GM23338 (cell line): Measurements from ENCODE around the gene RAD51AP2. TPM values are rescaled to one million over a fixed set of nuclear protein-coding genes. Genes with fewer than 3 reads are reported as not detected.

Experiments
- ATAC-seq: fragments of 200-7000 bp; cut with Tn5 transposase; 3 replicates; pipeline ENCODE4 v1.9.1; 2020
- DNase-seq: peaks from one replicate; pipeline ENCODE4 v3.0.0-alpha.2; 2015; ENCODE audit warnings: low spot score
- H2AFZ ChIP-seq: fragments of 200-600 bp; sonication (generic); 2 replicates; pipeline ENCODE4 v1.8.0; 2016; ENCODE audit warnings: antibody characterized with exemption, mild to moderate bottlenecking, moderate library complexity
- H3F3A ChIP-seq: fragments of 200-600 bp; sonication (generic); replicated peaks from 2 replicates; pipeline ENCODE4 v1.8.0; 2017; ENCODE audit warnings: antibody characterized with exemption, mixed run types, low read depth
- H3K27ac ChIP-seq: fragments of 200-600 bp; sonication (generic); 2 replicates; pipeline ENCODE4 v1.6.1; 2016; ENCODE audit warnings: low read depth
- H3K27me3 ChIP-seq: fragments of 200-600 bp; sonication (generic); 2 replicates; pipeline ENCODE4 v1.8.0; 2016; ENCODE audit warnings: mild to moderate bottlenecking, mixed run types, moderate library complexity; ENCODE audit not compliant: insufficient read depth
- H3K36me3 ChIP-seq: fragments of 200-600 bp; sonication (generic); 2 replicates; pipeline ENCODE4 v1.8.0; 2016; ENCODE audit warnings: mild to moderate bottlenecking; ENCODE audit not compliant: insufficient read depth
- H3K4me1 ChIP-seq: fragments of 200-600 bp; sonication (generic); 2 replicates; pipeline ENCODE4 v1.8.0; 2016; ENCODE audit warnings: mild to moderate bottlenecking, moderate library complexity; ENCODE audit not compliant: insufficient read depth
- H3K4me2 ChIP-seq: fragments of 200-600 bp; sonication (generic); 2 replicates; pipeline ENCODE4 v1.7.1; 2017; ENCODE audit warnings: mixed run types
- H3K4me3 ChIP-seq: fragments of 200-600 bp; sonication (generic); 2 replicates; pipeline ENCODE4 v1.6.1; 2016; ENCODE audit warnings: mixed run types
- H3K79me2 ChIP-seq: fragments of 200-600 bp; sonication (generic); replicated peaks from 2 replicates; pipeline ENCODE4 v1.8.0; 2017; ENCODE audit warnings: mild to moderate bottlenecking; ENCODE audit not compliant: insufficient read depth
- H3K9me2 ChIP-seq: fragments of 200-600 bp; sonication (generic); 2 replicates; pipeline ENCODE4 v1.8.0; 2017; ENCODE audit not compliant: insufficient read depth
- H4K20me1 ChIP-seq: fragments of 200-600 bp; sonication (generic); replicated peaks from 2 replicates; pipeline ENCODE4 v1.8.0; 2017; ENCODE audit warnings: mild to moderate bottlenecking; ENCODE audit not compliant: insufficient read depth
- H3K27ac Mint-ChIP-seq: 2 replicates; pipeline ENCODE4 v1.8.0; 2020; ENCODE audit warnings: inconsistent platforms, mild to moderate bottlenecking, moderate library complexity, mixed read lengths
- H3K27me3 Mint-ChIP-seq: 3 replicates; pipeline ENCODE4 v1.8.0; 2022; ENCODE audit warnings: low read depth, mild to moderate bottlenecking, moderate library complexity, mixed read lengths, inconsistent platforms; ENCODE audit not compliant: insufficient read depth, poor library complexity
- H3K36me3 Mint-ChIP-seq: 3 replicates; pipeline ENCODE4 v1.8.0; 2021; ENCODE audit warnings: low read depth, mild to moderate bottlenecking, inconsistent platforms, moderate library complexity, mixed read lengths
- H3K4me1 Mint-ChIP-seq: 3 replicates; pipeline ENCODE4 v1.8.0; 2020; ENCODE audit warnings: mild to moderate bottlenecking, inconsistent platforms, mixed read lengths
- H3K4me3 Mint-ChIP-seq: 3 replicates; pipeline ENCODE4 v1.8.0; 2021; ENCODE audit warnings: moderate library complexity, mild to moderate bottlenecking, inconsistent platforms, mixed read lengths
- H3K9me3 Mint-ChIP-seq: 3 replicates; pipeline ENCODE4 v1.8.0; 2020; ENCODE audit warnings: moderate library complexity, mild to moderate bottlenecking, inconsistent platforms, mixed read lengths
- CREB1 ChIP-seq: fragments of 250-450 bp; sonication (Bioruptor Pico); IDR thresholded peaks from 2 replicates; pipeline ENCODE4 v1.5.0; 2020; ENCODE audit warnings: low read depth, mild to moderate bottlenecking, moderate library complexity
- CTCF ChIP-seq, 2 experiments: fragments of 200-600 bp in 1 of 2; sonication (generic) in 1 of 2; conservative IDR thresholded peaks; 2 replicates each; pipeline versions ENCODE4 v1.5.1 to v1.6.1; 2016 to 2017; ENCODE audit warnings: antibody characterized with exemption in 2 of 2, low read depth in 2 of 2, mild to moderate bottlenecking in 2 of 2, moderate library complexity in 1 of 2
- ETS1 ChIP-seq: IDR thresholded peaks from 2 replicates; pipeline ENCODE4 v1.6.1; 2016; ENCODE audit warnings: antibody characterized with exemption
- EZH2 ChIP-seq: fragments of 200-600 bp; sonication (generic); IDR thresholded peaks from one replicate; pipeline ENCODE4 v1.8.0; 2017; ENCODE audit warnings: antibody characterized with exemption, mild to moderate bottlenecking, low read depth; ENCODE audit not compliant: unreplicated experiment
- EZH2phosphoT487 ChIP-seq: fragments of 200-600 bp; sonication (generic); IDR thresholded peaks from one replicate; pipeline ENCODE4 v1.8.1; 2018; ENCODE audit warnings: antibody characterized with exemption; ENCODE audit not compliant: unreplicated experiment
- JUNB ChIP-seq: IDR thresholded peaks from one replicate; pipeline ENCODE4 v1.6.1; 2016; ENCODE audit warnings: antibody characterized with exemption; ENCODE audit not compliant: unreplicated experiment
- NANOG ChIP-seq: IDR thresholded peaks from 2 replicates; pipeline ENCODE4 v1.6.1; 2016; ENCODE audit warnings: antibody characterized with exemption, borderline replicate concordance
- POLR2AphosphoS5 ChIP-seq: IDR thresholded peaks from 2 replicates; pipeline ENCODE4 v1.6.1; 2016; ENCODE audit warnings: antibody characterized with exemption, low read depth
- REST ChIP-seq: IDR thresholded peaks from one replicate; pipeline ENCODE4 v1.6.1; 2018; ENCODE audit warnings: antibody characterized with exemption; ENCODE audit not compliant: unreplicated experiment
- ZNF114 ChIP-seq: fragments of 250-450 bp; sonication (Bioruptor Pico); IDR thresholded peaks from 2 replicates; pipeline ENCODE4 v1.5.0; 2020; ENCODE audit warnings: mild to moderate bottlenecking, moderate library complexity
- ZNF331 ChIP-seq: fragments of 250-450 bp; sonication (Bioruptor Pico); IDR thresholded peaks from 2 replicates; pipeline ENCODE4 v1.5.0; 2020; ENCODE audit warnings: low read depth, mild to moderate bottlenecking, moderate library complexity
- ZNF462 ChIP-seq: fragments of 250-450 bp; sonication (Bioruptor Pico); IDR thresholded peaks from 2 replicates; pipeline ENCODE4 v1.5.0; 2020; ENCODE audit warnings: mild to moderate bottlenecking, moderate library complexity
- polyA plus RNA-seq: library from polyadenylated mRNA; unstranded; fragments of >200 nt; fragmentation: Nextera tagmentation; extraction: Ambion mirVana; gene quantifications from 2 replicates; pipeline ENCODE4 v1.2.1, GENCODE V29; 2016
- total RNA-seq: library from RNA; depleted of rRNA; stranded (reverse); fragments of >200 nt; shearing (Covaris generic); gene quantifications from 2 replicates; pipeline ENCODE4 v1.2.3, GENCODE V29; 2014

Gene RAD51AP2
- total and polyA plus RNA-seq, 2 experiments from 2014 or later, result 0.16 to 0.38 TPM

GRCh38 chr2:17461087-17461475 lies 57.2 kb downstream of the RAD51AP2 start:
- Histone ChIP-seq H3K4me1 (peaks cover 9% of the 10 kb centered on the region), H3K4me2 (no peak overlapping the region), H3F3A (no peaks in the 10 kb centered on the region), H3K27me3 (no peaks in the 10 kb centered on the region), H4K20me1 (no peaks in the 10 kb centered on the region), H3K4me3 (no peak overlapping the region), H3K27ac (no peak overlapping the region), H3K79me2 (no peaks in the 10 kb centered on the region), H3K9me2 (no peaks in the 10 kb centered on the region), H3K36me3 (no peaks in the 10 kb centered on the region), H2AFZ (no peak overlapping the region)
- H3K4me3 Mint-ChIP-seq, result no peak overlapping the region
- no peak overlapping the region for H3K27ac Mint-ChIP-seq
- H3K36me3 Mint-ChIP-seq, result no peaks in the 10 kb centered on the region
- H3K27me3 Mint-ChIP-seq, result peaks cover 2% of the 10 kb centered on the region
- ATAC-seq, result no peak
- TF ChIP-seq EZH2 (no peak), EZH2phosphoT487 (no peak), ZNF114 (CRISPR knock-in tag) (no peak), POLR2AphosphoS5 (no peak), JUNB (no peak), ZNF331 (CRISPR knock-in tag) (no peak), NANOG (no peak), CREB1 (no peak), ETS1 (no peak), ZNF462 (CRISPR knock-in tag) (no peak), REST (no peak), CTCF (conservative IDR thresholded peaks at IDR 0.05; ENCODE audit: low read depth in 2 of 2) (no peak)
- DNase-seq, result no peak
- H3K9me3 Mint-ChIP-seq, result no peaks in the 10 kb centered on the region
- peaks cover 15% of the 10 kb centered on the region for H3K4me1 Mint-ChIP-seq
